Fibroblast of mammary gland (primary cell): Measurements from ENCODE around the gene KCTD16.

Source experiments
- DNase-seq: peaks from one replicate; pipeline ENCODE4 v3.0.0-alpha.2; 2010; ENCODE audit warnings: low read depth
- H3K4me3 ChIP-seq: 2 replicates; pipeline ENCODE4 v1.5.1; 2011; ENCODE audit warnings: low read depth, mild to moderate bottlenecking, low read length, moderate library complexity; ENCODE audit not compliant: control insufficient read depth
- TF ChIP-seq, protein P1 (sequence below): conservative IDR thresholded peaks from 2 replicates; pipeline ENCODE4 v1.5.1; 2011; ENCODE audit warnings: low read depth, low read length, inconsistent platforms; ENCODE audit not compliant: control insufficient read depth, insufficient read depth

KCTD16 gene

DNA sequence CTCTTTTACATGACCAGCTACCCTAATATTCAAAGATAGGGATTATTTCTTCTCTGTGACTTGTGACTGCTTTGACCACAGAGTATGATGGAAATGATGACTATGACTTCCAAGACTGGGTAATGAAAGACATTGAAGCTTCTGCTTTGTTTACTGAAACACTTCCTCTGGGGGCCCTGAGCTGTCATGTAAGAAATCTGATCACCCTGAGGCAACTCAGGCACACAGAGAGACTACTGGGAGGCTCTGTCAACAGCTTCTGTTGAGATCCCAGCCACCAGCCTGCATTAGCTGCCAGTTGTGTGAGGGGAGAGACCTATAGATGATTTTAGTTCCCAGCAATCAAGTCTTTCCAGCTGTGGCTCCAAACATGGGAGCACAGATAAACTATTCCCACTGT is 76.5 kb downstream of the KCTD16 start:
- TF ChIP-seq, protein P1, sequence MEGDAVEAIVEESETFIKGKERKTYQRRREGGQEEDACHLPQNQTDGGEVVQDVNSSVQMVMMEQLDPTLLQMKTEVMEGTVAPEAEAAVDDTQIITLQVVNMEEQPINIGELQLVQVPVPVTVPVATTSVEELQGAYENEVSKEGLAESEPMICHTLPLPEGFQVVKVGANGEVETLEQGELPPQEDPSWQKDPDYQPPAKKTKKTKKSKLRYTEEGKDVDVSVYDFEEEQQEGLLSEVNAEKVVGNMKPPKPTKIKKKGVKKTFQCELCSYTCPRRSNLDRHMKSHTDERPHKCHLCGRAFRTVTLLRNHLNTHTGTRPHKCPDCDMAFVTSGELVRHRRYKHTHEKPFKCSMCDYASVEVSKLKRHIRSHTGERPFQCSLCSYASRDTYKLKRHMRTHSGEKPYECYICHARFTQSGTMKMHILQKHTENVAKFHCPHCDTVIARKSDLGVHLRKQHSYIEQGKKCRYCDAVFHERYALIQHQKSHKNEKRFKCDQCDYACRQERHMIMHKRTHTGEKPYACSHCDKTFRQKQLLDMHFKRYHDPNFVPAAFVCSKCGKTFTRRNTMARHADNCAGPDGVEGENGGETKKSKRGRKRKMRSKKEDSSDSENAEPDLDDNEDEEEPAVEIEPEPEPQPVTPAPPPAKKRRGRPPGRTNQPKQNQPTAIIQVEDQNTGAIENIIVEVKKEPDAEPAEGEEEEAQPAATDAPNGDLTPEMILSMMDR, result no peak
- H3K4me3 ChIP-seq, result no peak overlapping the region
- DNase-seq, result no peak

DNA sequence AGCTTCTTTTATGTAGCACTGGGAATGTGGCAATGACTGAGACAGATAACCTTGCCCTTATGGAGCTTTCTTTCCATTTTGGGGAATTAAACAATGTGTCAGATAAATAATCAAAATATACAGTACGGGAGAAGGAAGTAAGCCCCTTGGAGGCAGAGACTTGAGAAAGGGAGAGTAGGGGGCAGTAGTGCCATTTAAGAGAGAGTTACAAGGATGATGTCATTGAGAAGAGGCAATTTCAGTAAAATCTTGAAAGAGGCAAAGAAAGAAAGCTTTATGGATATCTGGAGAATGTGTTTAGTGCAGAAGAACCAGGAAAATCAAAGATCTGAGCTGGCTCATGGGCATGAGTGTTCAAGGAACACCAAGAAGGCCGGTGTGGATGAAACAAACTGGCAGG is 77.3 kb downstream of the KCTD16 start:
- H3K4me3 ChIP-seq, result no peak overlapping the region
- DNase-seq, result no peak
- TF ChIP-seq, protein P1, result no peak

DNA sequence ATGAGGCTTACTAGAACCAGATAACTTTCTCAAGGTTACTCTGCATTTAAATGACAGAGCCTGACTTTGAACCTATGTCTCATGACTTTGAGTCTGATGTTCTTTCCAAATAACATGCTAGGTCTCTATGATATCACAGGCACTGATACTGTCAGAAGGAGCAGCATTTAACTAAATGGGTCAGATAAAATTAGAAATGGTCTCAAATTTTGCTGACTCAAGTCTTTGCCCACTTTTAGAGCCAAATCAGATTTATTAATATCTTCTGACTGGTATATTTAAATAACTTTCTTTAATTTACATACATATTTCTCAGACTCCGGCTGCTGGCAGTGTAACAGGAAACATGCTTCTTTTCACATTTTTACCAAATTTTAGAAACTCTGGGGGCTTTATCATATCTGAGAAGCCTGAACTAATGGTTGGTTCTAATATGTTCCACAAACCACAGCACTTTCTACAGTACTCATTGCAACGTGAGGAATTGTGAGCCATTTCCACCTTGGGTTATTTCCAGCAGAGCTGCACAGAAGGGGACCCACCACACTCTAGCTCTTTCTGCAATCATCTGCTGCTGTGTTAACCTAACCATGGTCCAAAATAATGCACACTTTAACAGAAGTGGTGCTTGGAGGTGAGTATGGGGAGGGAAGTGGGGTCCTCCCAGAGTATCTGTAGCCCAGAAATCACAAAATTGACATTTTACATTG is 79.2 kb downstream of the KCTD16 start:
- TF ChIP-seq, protein P1, result no peak
- no peak overlapping the region for H3K4me3 ChIP-seq
- no peak for DNase-seq

DNA sequence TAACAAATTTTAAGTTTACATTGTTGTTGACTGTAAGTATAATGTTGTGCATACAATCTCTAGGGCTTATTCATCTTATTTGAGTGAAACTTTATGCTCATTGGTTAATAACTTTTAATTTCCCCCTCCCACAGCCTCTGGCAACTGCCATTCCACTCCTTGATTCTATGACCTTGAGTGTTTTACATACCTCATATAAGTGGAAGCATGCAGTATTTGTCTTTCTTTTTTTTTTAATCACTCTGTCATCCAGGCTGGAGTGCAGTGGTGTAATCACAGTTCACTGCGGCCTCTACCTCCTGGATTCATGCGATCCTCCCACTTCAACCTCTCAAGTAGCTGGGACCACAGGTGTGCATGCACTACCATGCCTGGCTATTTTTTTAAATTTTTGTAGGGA is 83.9 kb downstream of the KCTD16 start:
- TF ChIP-seq, protein P1, result no peak
- no peak overlapping the region for H3K4me3 ChIP-seq
- DNase-seq, result no peak

DNA sequence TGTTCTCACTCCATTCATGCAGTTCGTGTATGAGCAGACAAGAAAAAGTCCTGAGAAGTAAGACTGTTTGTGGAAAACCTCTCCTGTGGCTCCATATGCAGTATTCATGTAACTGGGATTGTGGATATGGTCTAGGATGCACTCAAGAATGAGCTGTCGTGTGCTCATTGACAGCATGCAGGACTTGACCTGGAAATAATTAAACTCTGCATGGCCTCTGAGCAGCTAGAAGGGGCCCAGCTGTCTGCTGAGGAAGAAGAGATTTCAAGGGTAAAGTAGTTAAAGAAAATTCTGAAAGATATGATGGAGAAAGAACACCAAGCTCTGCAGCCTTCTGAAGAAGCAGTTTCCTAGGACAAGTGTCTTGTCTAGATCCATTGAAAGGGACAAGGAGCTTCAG is 89.4 kb downstream of the KCTD16 start:
- H3K4me3 ChIP-seq, result no peak overlapping the region
- DNase-seq, result no peak
- TF ChIP-seq, protein P1, result no peak

DNA sequence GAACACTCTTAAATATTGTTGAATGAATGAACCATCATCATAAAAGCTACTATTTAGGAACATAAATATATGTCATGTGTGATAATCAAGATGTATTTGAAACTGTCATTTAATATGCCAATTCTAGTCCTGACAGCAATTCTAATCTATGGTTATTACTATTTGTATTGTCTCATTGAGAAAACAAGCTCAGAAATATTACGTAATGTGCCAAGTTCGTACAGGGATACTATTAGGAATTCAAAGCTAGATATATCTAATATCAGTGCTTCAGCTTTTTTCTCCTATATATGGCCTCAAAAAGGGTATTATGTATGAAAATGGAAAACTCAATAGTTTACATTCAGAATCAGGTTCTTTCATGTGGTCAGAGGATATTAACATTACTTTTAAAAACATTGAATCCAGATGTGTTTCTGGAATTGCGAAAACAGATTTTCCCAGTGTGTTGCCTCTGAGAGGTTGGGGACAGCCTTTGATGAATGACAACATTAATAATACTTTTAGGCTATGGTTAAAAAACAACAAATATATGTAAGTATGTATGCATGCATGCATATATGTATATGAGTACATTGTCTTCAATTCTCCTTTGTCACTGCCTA is 95.1 kb downstream of the KCTD16 start:
- no peak overlapping the region for H3K4me3 ChIP-seq

More for the DNA sequence above, 95.1 kb downstream of the KCTD16 start:
- TF ChIP-seq, protein P1, result no peak
- DNase-seq, result no peak
